SU-DHL-6 (cell line): ENCODE measurements around the gene AP3B2.

Experiments used
- EZH2phosphoT487 ChIP-seq: fragments of 200-600 bp; sonication (generic), shearing (Covaris generic); conservative IDR thresholded peaks from 2 replicates; pipeline ENCODE4 v1.6.1; 2018; ENCODE audit warnings: mild to moderate bottlenecking, antibody characterized with exemption, low read length, moderate library complexity, mixed read lengths
- TF ChIP-seq, protein P1 (sequence below): fragments of 200-600 bp; sonication (generic); IDR thresholded peaks from one replicate; pipeline ENCODE4 v1.5.1; 2017; ENCODE audit warnings: antibody characterized with exemption, mild to moderate bottlenecking, low read length, moderate library complexity; ENCODE audit not compliant: insufficient read depth, poor library complexity, severe bottlenecking

DNA sequence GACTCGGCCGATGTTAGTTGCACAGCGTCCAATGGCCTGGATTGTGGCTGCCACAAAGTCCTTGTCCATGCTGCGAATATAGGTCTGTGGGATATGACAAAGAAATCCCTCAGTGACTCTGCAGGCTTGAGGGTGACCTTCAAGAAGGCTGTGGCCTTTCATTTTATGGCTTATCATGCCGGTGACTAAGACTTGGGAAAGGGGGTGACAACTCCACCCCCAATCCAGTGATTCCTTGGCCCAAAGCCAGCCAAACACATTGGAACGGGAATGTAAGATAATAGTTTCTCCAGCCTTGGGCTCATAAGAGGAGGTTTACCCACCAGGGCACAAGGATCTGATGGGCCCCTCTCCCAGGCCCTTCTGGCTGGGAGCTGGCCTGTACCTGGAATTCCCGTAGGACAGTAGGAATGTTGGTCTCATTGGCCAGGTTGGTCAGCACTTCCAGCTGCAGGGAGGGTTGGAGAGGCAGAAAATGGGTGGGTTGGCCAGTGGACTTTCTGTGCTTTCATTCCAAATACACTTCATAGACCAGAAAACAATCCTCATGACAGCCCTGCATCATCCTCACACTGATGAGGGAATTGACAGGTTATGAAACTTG lies 31.9 kb downstream of the AP3B2 start:
- TF ChIP-seq, protein P1, sequence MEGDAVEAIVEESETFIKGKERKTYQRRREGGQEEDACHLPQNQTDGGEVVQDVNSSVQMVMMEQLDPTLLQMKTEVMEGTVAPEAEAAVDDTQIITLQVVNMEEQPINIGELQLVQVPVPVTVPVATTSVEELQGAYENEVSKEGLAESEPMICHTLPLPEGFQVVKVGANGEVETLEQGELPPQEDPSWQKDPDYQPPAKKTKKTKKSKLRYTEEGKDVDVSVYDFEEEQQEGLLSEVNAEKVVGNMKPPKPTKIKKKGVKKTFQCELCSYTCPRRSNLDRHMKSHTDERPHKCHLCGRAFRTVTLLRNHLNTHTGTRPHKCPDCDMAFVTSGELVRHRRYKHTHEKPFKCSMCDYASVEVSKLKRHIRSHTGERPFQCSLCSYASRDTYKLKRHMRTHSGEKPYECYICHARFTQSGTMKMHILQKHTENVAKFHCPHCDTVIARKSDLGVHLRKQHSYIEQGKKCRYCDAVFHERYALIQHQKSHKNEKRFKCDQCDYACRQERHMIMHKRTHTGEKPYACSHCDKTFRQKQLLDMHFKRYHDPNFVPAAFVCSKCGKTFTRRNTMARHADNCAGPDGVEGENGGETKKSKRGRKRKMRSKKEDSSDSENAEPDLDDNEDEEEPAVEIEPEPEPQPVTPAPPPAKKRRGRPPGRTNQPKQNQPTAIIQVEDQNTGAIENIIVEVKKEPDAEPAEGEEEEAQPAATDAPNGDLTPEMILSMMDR = no peak
- TF ChIP-seq EZH2phosphoT487 = no peak
